ENCODE results near the gene PTPN14.

GRCh38 chr1:214429951-214430770, 121.2 kb downstream of the PTPN14 start:
- TF ChIP-seq CTCF (IDR thresholded peaks at IDR 0.05): no peak
- no peak for TF ChIP-seq POLR2AphosphoS5 (IDR thresholded peaks at IDR 0.05)
- no peak for TF ChIP-seq POLR2A (IDR thresholded peaks at IDR 0.05)

Data from transverse colon (tissue), 4 donors.